MM.1S (cell line): ENCODE measurements around the gene RNGTT.

Experiments used
- EZH2 ChIP-seq: fragments of 300-600 bp; sonication (generic); optimal IDR thresholded peaks from 2 replicates; pipeline ENCODE3; 2017; ENCODE audit warnings: low read depth, mild to moderate bottlenecking, antibody characterized with exemption, low read length, mixed read lengths
- TF ChIP-seq, protein P1 (sequence below): fragments of 300-600 bp; sonication (generic); IDR thresholded peaks from 2 replicates; pipeline ENCODE4 v1.5.1; 2016; ENCODE audit warnings: antibody characterized with exemption, low read length, mixed read lengths

- TF ChIP-seq, protein P1, sequence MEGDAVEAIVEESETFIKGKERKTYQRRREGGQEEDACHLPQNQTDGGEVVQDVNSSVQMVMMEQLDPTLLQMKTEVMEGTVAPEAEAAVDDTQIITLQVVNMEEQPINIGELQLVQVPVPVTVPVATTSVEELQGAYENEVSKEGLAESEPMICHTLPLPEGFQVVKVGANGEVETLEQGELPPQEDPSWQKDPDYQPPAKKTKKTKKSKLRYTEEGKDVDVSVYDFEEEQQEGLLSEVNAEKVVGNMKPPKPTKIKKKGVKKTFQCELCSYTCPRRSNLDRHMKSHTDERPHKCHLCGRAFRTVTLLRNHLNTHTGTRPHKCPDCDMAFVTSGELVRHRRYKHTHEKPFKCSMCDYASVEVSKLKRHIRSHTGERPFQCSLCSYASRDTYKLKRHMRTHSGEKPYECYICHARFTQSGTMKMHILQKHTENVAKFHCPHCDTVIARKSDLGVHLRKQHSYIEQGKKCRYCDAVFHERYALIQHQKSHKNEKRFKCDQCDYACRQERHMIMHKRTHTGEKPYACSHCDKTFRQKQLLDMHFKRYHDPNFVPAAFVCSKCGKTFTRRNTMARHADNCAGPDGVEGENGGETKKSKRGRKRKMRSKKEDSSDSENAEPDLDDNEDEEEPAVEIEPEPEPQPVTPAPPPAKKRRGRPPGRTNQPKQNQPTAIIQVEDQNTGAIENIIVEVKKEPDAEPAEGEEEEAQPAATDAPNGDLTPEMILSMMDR, result no peak
- TF ChIP-seq EZH2, result no peak
Measured at GRCh38 chr6:88596801-88597200, 366.6 kb downstream of the RNGTT start.
